GM12864 (cell line): ENCODE measurements around the gene CELA2A.

ENCODE experiments used
- DNase-seq: peaks from one replicate; pipeline ENCODE4 v3.0.0-alpha.2; 2011; ENCODE audit warnings: low read depth
- H3K4me3 ChIP-seq: 2 replicates; pipeline ENCODE4 v1.5.1; 2011; ENCODE audit warnings: mild to moderate bottlenecking, low read depth, low read length, control low read depth
- TF ChIP-seq, protein P1 (sequence below): IDR thresholded peaks from 2 replicates; pipeline ENCODE4 v1.5.1; 2011; ENCODE audit warnings: low read depth, mild to moderate bottlenecking, moderate library complexity, low read length, control low read depth, inconsistent platforms; ENCODE audit errors: missing control alignments

The CELA2A gene

DNA sequence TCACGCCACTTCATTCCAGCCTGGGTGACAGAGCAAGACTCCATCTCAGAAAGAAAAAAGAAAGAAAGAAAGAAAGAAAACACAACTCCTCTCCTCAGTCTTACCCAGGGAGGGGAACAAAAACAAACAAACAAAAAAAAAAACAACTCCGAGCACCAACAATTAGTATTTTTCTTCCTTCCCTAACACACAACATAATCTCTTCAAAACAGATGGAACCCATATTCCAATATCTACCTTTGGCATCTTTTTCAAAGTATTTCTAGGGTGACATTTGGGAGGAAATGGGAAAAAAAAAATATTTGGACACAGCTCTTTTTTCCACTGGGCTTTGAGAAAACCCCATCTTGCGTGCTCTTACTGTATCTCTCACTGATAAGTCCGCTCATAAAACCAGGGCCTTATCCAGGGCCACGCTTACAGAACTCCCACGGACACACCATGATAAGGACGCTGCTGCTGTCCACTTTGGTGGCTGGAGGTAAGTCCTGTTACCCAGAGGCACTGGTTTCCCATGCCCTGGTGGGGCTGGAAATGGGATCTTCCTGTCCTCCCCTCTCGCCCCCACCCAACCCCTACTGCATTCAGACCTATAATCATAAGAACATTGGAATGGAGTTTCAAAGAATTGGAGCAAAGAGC lies at the start of gene CELA2A:
Gene CELA2A, plus strand, starts transcription at position 420 of the 642 bp plus-strand sequence. Its CDS starts 22 bp downstream, at position 442.
- TF ChIP-seq, protein P1, sequence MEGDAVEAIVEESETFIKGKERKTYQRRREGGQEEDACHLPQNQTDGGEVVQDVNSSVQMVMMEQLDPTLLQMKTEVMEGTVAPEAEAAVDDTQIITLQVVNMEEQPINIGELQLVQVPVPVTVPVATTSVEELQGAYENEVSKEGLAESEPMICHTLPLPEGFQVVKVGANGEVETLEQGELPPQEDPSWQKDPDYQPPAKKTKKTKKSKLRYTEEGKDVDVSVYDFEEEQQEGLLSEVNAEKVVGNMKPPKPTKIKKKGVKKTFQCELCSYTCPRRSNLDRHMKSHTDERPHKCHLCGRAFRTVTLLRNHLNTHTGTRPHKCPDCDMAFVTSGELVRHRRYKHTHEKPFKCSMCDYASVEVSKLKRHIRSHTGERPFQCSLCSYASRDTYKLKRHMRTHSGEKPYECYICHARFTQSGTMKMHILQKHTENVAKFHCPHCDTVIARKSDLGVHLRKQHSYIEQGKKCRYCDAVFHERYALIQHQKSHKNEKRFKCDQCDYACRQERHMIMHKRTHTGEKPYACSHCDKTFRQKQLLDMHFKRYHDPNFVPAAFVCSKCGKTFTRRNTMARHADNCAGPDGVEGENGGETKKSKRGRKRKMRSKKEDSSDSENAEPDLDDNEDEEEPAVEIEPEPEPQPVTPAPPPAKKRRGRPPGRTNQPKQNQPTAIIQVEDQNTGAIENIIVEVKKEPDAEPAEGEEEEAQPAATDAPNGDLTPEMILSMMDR: no peak
- no peak within 1 kb of the TSS for H3K4me3 ChIP-seq
- DNase-seq: no peak

DNA sequence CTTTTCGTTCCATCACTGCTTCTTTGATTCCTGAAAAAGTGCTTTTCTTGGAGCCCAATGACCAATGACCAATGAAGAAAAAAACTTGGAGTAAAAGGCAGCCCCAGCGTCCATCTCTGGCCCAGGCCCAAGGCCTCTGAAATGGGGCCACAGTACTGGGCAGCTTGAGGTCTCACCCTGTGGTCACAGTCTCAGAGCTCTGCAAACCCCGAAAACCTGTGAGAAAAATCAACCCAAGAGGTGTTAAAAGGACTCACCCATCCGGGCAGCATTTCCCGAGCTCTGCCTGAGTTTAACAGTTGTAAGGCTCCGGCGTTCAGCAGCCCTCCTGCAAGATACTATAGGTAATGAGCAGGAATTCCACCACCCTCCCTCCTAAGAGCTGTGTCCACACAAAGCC lies 49.0 kb upstream of the CELA2A start:
- no peak for DNase-seq
- TF ChIP-seq, protein P1: no peak
- H3K4me3 ChIP-seq: no peak overlapping the region

DNA sequence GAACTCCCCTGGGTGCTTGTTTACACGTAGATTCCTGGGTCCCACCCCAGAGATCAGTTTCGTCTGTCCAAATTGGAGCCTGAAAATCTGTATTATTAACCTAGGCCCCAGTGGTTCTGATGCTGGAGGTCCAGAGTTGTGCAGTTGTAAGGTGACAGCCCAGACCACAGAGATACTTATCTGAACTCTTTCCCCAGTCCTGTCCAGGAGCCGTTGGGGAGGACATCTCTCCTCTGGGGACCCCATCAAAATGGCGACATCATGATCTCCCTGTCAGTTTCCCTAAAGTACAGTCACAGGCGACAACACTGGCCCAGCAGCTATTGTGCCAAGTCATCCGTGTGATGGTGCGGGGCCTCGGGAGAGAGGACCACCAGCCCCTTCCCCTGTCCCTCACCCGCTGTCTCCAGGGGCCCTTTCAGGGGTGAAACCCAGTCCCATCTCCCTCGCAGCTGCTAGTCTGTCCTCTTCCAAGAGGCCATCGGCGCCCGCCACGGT lies 47.6 kb upstream of the CELA2A start:
- DNase-seq: no peak
- TF ChIP-seq, protein P1: no peak
- peak overlapping the region; percentile 90 for H3K4me3 ChIP-seq

DNA sequence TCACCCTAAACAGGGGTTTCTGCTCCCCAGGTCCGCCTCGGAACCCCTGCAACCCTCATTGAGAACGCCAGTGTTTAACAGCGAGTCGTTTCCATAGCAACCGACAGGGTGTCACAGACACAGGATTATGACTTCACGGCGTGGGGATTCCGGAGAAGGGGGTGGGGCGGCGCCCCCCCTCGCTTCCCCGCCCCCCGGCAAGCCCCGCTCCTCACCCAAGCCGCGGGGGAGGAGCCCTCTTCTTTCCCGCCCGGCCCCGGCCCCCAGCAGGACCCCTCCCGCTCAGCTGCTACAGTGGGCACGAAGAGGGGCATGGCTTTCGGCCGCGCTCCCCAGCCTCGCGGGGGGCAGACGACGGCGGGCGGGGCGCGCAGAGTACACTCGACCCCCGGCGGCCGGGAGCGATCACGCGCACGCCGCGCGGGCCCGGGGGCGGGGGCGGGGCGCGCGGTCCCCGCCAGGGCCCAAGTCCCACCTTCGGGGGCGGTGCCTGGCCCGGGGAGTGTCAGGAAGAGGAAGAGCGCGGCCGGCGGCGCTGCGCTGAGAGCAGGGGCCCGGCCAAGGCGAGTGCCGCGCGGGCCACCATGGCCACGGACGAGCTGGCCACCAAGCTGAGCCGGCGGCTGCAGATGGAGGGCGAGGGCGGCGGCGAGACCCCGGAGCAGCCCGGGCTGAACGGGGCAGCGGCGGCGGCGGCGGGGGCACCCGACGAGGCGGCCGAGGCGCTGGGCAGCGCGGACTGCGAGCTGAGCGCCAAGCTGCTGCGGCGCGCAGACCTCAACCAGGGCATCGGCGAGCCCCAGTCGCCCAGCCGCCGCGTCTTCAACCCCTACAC lies 46.9 kb upstream of the CELA2A start, which contains the start of gene EFHD2:
Gene EFHD2, plus strand, starts transcription at position 501 of the 835 bp plus-strand sequence. Its CDS starts 84 bp downstream, at position 585.
- peak within 1 kb of the TSS; percentile 90 for H3K4me3 ChIP-seq
- TF ChIP-seq, protein P1: no peak
- no peak for DNase-seq

DNA sequence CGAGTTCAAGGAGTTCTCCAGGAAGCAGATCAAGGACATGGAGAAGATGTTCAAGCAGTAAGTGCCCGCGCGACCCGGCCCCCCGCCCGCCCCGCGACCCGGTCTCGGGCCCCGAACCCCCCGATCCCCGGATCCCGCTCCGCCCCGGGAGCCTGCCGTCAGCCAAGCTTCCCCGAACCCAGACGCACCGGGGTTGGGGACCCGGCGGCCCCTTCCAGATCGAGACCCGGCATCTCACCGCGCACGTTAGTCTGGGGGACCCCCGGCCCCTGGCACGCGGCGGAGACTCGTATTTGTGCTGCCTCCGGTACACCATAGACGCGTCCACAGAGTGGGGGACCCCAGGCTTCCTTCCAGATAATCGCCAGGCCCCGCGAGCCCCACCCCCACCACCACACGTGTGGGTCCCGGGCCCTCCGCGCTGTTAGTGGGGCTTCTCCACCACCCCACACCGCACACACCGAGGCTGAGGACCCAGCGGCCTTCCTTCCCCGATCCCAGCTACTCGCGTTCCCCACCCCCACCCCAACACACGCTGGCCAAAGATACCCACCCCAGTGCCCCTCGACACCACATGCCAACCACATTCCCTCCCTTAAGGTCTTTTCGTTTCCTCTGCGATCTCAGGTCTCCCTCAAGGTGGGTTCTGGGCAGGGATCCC lies 46.2 kb upstream of the CELA2A start:
- TF ChIP-seq, protein P1: no peak
- peak overlapping the region; percentile 90 for H3K4me3 ChIP-seq
- no peak for DNase-seq

DNA sequence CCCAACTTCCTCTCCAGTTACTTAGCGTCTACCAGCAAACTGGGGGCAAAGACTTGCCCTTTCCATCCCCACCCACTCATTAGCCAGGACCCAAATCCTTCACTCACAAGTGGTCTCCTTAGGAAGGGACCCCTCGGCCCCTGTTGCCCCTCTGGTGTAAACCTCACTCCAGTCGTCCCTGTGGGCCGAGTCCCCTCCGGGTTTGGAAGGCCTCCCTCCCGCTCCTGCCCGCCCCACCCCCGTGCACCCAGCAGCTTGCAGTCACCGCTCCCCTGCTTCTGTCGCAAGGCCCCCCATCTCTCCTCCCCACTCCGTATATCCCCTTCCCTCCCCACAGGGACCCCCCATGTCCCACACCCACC lies 45.7 kb upstream of the CELA2A start:
- TF ChIP-seq, protein P1: no peak
- H3K4me3 ChIP-seq: peak overlapping the region; percentile 90
- no peak for DNase-seq
